Activated CD8-positive, alpha-beta T cell treated with anti-CD3 and anti-CD28 coated beads for 36 hours (primary cell): ENCODE results near the gene ZBED2. TPM values are rescaled to one million over a fixed set of nuclear protein-coding genes. Genes with fewer than 3 reads are reported as not detected.

Experiments
- ATAC-seq: fragments of 200-7000 bp; cut with Tn5 transposase; one replicate; pipeline ENCODE4 v1.10.0; 2021; ENCODE audit warnings: mild to moderate bottlenecking, moderate library complexity
- CTCF ChIA-PET: fragments of 350-600 bp; sonication (Branson Sonifier 250); formaldehyde crosslinking; loops from one replicate; lab custom pipeline; 2021; ENCODE audit warnings: antibody characterized with exemption; lab: Charles Lee
- POLR2A ChIA-PET: fragments of 350-600 bp; sonication (Branson Sonifier 250); formaldehyde crosslinking; loops from one replicate; lab custom pipeline; 2021; ENCODE audit warnings: antibody characterized with exemption; lab: Charles Lee
- DNase-seq: peaks from one replicate; pipeline ENCODE4 v3.0.0-alpha.2; 2020
- H3K27ac Mint-ChIP-seq: one replicate; pipeline ENCODE4 v1.8.0; 2021; ENCODE audit warnings: mild to moderate bottlenecking, mixed read lengths
- H3K27me3 Mint-ChIP-seq: one replicate; pipeline ENCODE4 v1.8.0; 2021; ENCODE audit warnings: mixed read lengths
- H3K36me3 Mint-ChIP-seq: one replicate; pipeline ENCODE4 v1.8.0; 2021; ENCODE audit warnings: low read depth, mixed read lengths
- H3K4me1 Mint-ChIP-seq: one replicate; pipeline ENCODE4 v1.8.0; 2021; ENCODE audit warnings: low read depth, mixed read lengths
- H3K4me3 Mint-ChIP-seq: one replicate; pipeline ENCODE4 v1.8.0; 2021; ENCODE audit warnings: mild to moderate bottlenecking, moderate library complexity, mixed read lengths
- H3K9me3 Mint-ChIP-seq: one replicate; pipeline ENCODE4 v1.8.0; 2021; ENCODE audit warnings: mixed read lengths
- intact Hi-C: fragments of 100-400 bp; cut with micrococcal nuclease; formaldehyde crosslinking; loops from one replicate; pipeline ENCODE4 v1.10.0; 2022
- total RNA-seq, 2 experiments: library from RNA; stranded (reverse); gene quantifications; one replicate each; pipeline ENCODE4 v1.2.3, GENCODE V29; 2021
- TF ChIP-seq, protein P1 (sequence below): fragments of 200-600 bp; IDR thresholded peaks from one replicate; pipeline ENCODE4 v1.8.0; 2022; ENCODE audit warnings: antibody characterized with exemption, mild to moderate bottlenecking

The ZBED2 gene
- total RNA-seq, 2 experiments from 2014 or later, result 226 to 235 TPM

DNA sequence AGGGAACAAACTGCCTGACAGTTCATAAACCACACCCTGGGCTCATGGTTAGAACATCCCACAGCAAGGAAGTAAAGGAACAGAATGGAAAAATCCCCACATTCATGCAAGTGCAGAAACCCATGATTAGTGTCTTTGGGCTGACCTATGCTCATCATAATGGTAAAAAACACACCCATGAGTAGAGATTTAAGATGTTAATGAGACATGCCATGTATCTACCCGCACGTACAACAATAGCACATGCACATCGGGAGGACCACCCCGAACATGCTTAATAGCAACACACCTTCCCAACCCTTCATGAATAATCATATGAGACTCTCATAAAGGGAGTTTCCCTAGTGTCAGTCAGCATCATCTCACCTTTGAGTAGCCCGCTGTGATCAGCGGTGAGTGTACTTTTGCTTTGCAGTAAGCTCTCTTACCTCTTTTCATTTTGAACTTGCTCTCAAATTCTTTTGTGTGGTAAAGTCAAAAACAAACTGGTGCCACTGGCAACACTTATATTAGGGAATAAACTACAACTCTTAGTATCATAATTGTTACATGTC lies 23.2 kb downstream of the ZBED2 start:
- intact Hi-C loops, result no loop called here

DNA sequence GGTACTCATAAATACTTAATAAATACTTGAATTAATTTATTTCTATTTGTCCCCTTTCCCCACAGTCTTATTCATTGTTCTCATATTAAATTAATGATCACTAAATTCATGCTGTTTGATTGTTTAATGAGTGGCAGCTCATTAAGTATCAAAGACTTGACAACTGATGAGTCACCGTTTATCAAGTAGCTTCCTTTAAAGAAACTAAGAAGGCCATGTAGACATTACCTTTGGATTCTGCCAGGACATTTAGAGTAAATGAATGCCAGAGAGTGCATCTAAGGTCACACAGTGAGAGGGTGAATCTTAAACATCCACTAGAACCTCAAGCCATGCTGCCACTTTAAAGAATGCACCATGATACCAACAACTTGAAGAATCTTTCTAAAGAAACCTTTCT lies 23.9 kb downstream of the ZBED2 start:
- Mint-ChIP-seq H3K4me1 (peaks cover 78% of the 10 kb centered on the region), H3K36me3 (peaks cover 66% of the 10 kb centered on the region), H3K27me3 (no peaks in the 10 kb centered on the region), H3K27ac (peak overlapping the region; percentile 89), H3K4me3 (no peak overlapping the region), H3K9me3 (no peaks in the 10 kb centered on the region)
- intact Hi-C loops, result no loop called here
- DNase-seq, result no peak
- TF ChIP-seq, protein P1, sequence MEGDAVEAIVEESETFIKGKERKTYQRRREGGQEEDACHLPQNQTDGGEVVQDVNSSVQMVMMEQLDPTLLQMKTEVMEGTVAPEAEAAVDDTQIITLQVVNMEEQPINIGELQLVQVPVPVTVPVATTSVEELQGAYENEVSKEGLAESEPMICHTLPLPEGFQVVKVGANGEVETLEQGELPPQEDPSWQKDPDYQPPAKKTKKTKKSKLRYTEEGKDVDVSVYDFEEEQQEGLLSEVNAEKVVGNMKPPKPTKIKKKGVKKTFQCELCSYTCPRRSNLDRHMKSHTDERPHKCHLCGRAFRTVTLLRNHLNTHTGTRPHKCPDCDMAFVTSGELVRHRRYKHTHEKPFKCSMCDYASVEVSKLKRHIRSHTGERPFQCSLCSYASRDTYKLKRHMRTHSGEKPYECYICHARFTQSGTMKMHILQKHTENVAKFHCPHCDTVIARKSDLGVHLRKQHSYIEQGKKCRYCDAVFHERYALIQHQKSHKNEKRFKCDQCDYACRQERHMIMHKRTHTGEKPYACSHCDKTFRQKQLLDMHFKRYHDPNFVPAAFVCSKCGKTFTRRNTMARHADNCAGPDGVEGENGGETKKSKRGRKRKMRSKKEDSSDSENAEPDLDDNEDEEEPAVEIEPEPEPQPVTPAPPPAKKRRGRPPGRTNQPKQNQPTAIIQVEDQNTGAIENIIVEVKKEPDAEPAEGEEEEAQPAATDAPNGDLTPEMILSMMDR, result no peak
- POLR2A ChIA-PET, result interaction anchor here (0.6 kb wide), 1 partner anchor 19 kb away, joined by 4 read pairs; no protein-coding TSS in a partner anchor
- CTCF ChIA-PET, result interaction anchor here (1.1 to 2.7 kb wide), 4 partner anchors 23 to 145 kb away, joined by 3 to 9 read pairs (median 4); no protein-coding TSS in a partner anchor
- ATAC-seq, result no peak

More for the DNA sequence above, 23.2 kb downstream of the ZBED2 start:
- peaks cover 78% of the 10 kb centered on the region for H3K4me1 Mint-ChIP-seq
- peaks cover 67% of the 10 kb centered on the region for H3K36me3 Mint-ChIP-seq
- H3K9me3 Mint-ChIP-seq, result no peaks in the 10 kb centered on the region
- ChIA-PET CTCF (interaction anchor here (1.0 to 2.7 kb wide), 4 partner anchors 21 to 44 kb away, joined by 3 to 9 read pairs (median 4); no protein-coding TSS in a partner anchor), POLR2A (interaction anchor here (0.6 to 1.8 kb wide), 4 partner anchors 10 to 124 kb away, joined by 3 to 5 read pairs (median 3); no protein-coding TSS in a partner anchor)
- H3K4me3 Mint-ChIP-seq, result peak overlapping the region; percentile 45
- peak; percentile 76 for DNase-seq
- peak; percentile 96 for ATAC-seq
- no peaks in the 10 kb centered on the region for H3K27me3 Mint-ChIP-seq
- H3K27ac Mint-ChIP-seq, result peak overlapping the region; percentile 89
- TF ChIP-seq, protein P1, result no peak

DNA sequence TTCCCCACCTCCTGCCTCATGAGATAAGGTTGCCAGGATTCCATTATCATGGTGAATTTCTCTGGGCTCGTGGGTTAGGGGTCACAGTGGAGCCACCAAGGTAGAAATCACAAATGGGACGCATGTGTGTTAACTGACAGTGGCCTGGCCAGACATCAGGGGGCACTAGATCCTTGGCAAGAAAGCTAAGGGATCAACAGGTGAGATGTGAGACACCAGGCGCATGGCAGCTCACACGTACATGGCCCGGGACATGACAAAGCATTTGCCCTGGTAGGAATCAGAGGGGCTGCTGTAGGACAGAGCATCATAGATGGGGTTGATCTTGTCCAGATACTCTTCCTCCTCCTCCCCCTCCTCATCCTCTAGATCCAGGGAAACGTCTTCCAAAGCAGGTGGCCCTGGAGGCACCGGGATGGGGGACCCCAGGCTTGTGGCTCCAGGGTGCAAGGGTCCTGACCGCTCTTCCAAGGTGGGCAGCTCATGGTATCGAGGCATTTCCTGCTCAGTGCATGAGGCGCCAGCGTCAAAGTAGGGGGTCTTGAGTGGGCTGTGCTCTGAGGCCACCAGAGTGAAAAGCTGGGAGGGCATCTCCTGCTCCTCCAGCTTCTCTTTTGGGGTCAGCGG lies 24.6 kb downstream of the ZBED2 start:
- Mint-ChIP-seq H3K27ac (peak overlapping the region; percentile 89), H3K4me1 (peaks cover 78% of the 10 kb centered on the region), H3K9me3 (no peaks in the 10 kb centered on the region), H3K36me3 (peaks cover 63% of the 10 kb centered on the region), H3K4me3 (no peak overlapping the region), H3K27me3 (no peaks in the 10 kb centered on the region)
- intact Hi-C loops, result no loop called here
- DNase-seq (no peak), ATAC-seq (no peak)
- ChIA-PET CTCF (interaction anchor here (1.1 to 2.7 kb wide), 3 partner anchors 22 to 145 kb away, joined by 3 to 9 read pairs (median 3); no protein-coding TSS in a partner anchor), POLR2A (interaction anchor here (0.6 kb wide), 1 partner anchor 18 kb away, joined by 4 read pairs; no protein-coding TSS in a partner anchor)
- TF ChIP-seq, protein P1, result no peak

DNA sequence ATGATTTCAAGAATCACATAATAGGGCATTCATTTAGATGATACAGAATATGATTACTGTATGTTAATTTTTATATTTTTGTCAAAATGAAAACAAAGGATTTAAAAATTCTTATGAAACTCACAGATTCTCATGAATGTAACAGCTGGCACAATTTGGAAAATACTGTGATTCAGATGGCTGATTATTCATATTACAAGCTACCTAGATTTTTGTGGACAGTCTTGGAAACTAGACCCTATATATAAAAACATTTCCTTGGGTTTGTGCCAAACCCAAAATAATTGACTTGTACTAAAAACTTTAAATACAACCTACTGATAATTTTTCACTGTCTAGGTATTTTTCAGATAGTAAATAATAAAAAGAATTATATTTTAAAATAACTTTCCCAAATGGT lies 26.2 kb downstream of the ZBED2 start:
- H3K9me3 Mint-ChIP-seq, result no peaks in the 10 kb centered on the region
- POLR2A ChIA-PET, result no interaction called here
- H3K27me3 Mint-ChIP-seq, result no peaks in the 10 kb centered on the region
- TF ChIP-seq, protein P1, result no peak
- CTCF ChIA-PET, result interaction anchor here (1.0 to 1.4 kb wide), 2 partner anchors 9 to 21 kb away, joined by 4 to 6 read pairs; no protein-coding TSS in a partner anchor
- H3K27ac Mint-ChIP-seq, result no peak overlapping the region
- no peak overlapping the region for H3K4me3 Mint-ChIP-seq
- intact Hi-C loops, result no loop called here
- ATAC-seq (no peak), DNase-seq (no peak)
- H3K4me1 Mint-ChIP-seq, result peaks cover 88% of the 10 kb centered on the region
- H3K36me3 Mint-ChIP-seq, result peaks cover 65% of the 10 kb centered on the region

DNA sequence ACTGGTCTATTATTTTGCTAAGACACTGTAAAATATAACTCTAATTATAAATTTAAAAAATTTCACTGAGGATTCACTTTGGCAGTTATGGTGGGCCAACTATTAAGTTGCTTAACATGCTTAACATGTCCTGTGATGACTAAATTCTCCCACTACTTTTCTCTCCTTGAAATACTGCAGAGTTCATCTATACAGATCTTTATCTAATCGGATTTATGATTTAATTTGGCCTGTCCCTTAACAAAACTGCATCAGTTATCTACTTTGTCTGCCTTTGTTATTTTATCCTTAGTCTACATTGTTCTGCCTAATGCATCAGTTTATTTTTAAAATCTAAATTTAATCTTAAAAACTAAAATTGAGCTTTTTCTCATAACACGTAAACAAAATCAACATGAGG lies 26.8 kb downstream of the ZBED2 start:
- Mint-ChIP-seq H3K27me3 (no peaks in the 10 kb centered on the region), H3K4me1 (peaks cover 89% of the 10 kb centered on the region), H3K27ac (no peak overlapping the region), H3K36me3 (peaks cover 61% of the 10 kb centered on the region), H3K4me3 (no peak overlapping the region), H3K9me3 (no peaks in the 10 kb centered on the region)
- no peak for DNase-seq
- POLR2A ChIA-PET, result no interaction called here
- TF ChIP-seq, protein P1, result no peak
- ATAC-seq, result no peak
- CTCF ChIA-PET, result no interaction called here
- intact Hi-C loops, result no loop called here
